Duodenal mucosa (tissue), 2 donors: ENCODE results near the gene CSRNP2.

Source experiments
- H3K27ac ChIP-seq: one replicate; pipeline ENCODE4 v1.7.0; 2013; ENCODE audit warnings: low read depth, low read length
- H3K27me3 ChIP-seq, 2 donors: one replicate each; pipeline ENCODE4 v1.7.0; 2013; ENCODE audit warnings: low read length in 2 of 2, control low read depth in 1 of 2; ENCODE audit not compliant: insufficient read depth in 2 of 2, control insufficient read depth in 1 of 2
- H3K36me3 ChIP-seq, 2 donors: one replicate each; pipeline ENCODE4 v1.7.0; 2013; ENCODE audit warnings: low read length in 2 of 2, control low read depth in 1 of 2; ENCODE audit not compliant: insufficient read depth in 2 of 2, control insufficient read depth in 1 of 2
- H3K4me1 ChIP-seq, 2 donors: one replicate each; pipeline ENCODE4 v1.7.0; 2013; ENCODE audit warnings: low read length in 2 of 2, control low read depth in 1 of 2; ENCODE audit not compliant: insufficient read depth in 2 of 2, control insufficient read depth in 1 of 2
- H3K4me3 ChIP-seq, 2 donors: one replicate each; pipeline ENCODE4 v1.7.0; 2013; ENCODE audit warnings: low read length in 2 of 2, low read depth in 1 of 2
- H3K9ac ChIP-seq, 2 donors: one replicate each; pipeline ENCODE4 v1.7.0; 2013; ENCODE audit warnings: low read length in 2 of 2, low read depth in 1 of 2
- H3K9me3 ChIP-seq, 2 donors: one replicate each; pipeline ENCODE4 v1.7.0; 2013; ENCODE audit warnings: low read length in 2 of 2, control low read depth in 1 of 2; ENCODE audit not compliant: control insufficient read depth in 1 of 2

CSRNP2 gene

DNA sequence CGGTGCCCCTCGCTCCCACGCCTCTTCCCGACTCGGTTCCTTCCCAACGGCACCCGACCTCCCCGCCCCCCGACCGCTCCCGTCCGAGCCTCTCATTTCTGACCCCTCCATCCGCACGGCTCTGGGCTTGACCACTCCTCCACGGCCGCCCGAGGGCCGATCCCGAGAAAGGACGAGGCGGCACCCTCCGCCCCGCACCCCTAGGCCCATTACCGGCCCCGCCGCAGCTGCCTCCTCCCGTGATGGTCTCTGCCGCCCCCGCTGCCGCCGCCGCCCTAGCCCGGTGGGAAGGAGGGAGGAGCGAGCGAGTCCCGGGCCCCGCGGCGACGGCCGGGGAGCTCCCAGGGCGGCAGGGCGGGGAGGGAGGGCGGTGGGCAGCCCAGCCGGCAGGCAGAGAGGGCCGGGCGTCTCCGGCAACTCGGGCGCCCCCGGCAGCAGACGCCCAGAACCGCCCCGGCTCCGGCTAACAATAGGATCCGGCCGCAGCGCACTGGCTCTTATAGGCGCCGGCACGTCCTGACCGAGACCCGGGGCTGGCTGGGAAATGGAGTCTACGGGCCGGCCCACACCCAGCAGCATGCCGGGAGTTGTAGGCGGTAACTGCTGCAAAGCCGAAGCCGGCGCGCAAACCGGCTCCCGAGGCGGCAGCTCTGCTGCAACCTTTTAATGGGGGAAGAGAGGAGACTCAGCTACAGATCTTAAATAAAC lies at the start of gene CSRNP2:
Gene CSRNP2 (minus strand): TSS at position 471 of the 708 bp plus-strand sequence. CDS start 7,035 bp downstream, outside the sequence.
- H3K4me1 ChIP-seq = peaks cover 9 to 15% of the 10 kb centered on the region in 2 donors
- H3K27ac ChIP-seq = peak within 1 kb of the TSS; percentile 66
- peak within 1 kb of the TSS; percentile 74 to 81 for H3K9ac ChIP-seq
- peak within 1 kb of the TSS; percentile 92 to 95 for H3K4me3 ChIP-seq
- no peaks in the 10 kb centered on the region for H3K36me3 ChIP-seq
- no peaks in the 10 kb centered on the region for H3K9me3 ChIP-seq
- no peaks in the 10 kb centered on the region for H3K27me3 ChIP-seq

GRCh38 chr12:51132693-51133092 lies 49.3 kb upstream of the CSRNP2 start:
- no peak overlapping the region for H3K9ac ChIP-seq
- H3K36me3 ChIP-seq = peaks cover 0 to 4% of the 10 kb centered on the region in 2 donors
- no peaks in the 10 kb centered on the region for H3K4me1 ChIP-seq
- H3K27me3 ChIP-seq = no peaks in the 10 kb centered on the region
- H3K4me3 ChIP-seq = no peak overlapping the region
- H3K27ac ChIP-seq = no peak overlapping the region
- no peaks in the 10 kb centered on the region for H3K9me3 ChIP-seq

- Histone ChIP-seq H3K4me1 (no peaks in the 10 kb centered on the region), H3K27ac (no peak overlapping the region), H3K4me3 (no peak overlapping the region), H3K9me3 (no peaks in the 10 kb centered on the region), H3K27me3 (no peaks in the 10 kb centered on the region), H3K9ac (no peak overlapping the region), H3K36me3 (peaks cover 0 to 4% of the 10 kb centered on the region in 2 donors)
Observed at GRCh38 chr12:51131745-51132521, 48.5 kb upstream of the CSRNP2 start.

DNA sequence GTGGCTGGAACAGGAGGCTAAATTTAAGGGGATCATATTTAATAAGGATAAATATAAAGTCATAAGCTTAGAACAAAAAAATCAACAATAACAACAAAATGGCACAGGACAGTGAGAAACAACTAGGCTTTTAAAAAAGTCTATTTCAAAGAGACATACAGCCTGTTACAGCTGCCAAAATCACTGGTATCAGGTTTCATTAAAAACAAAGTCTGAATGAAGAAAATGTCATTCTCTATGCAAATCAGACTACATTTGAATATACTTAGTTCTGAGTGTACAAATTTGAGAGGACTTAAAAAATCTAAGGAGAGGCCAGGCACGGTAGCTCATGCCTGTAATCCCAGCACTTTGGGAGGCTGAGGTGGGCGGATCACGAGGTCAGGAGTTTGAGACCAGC lies 45.5 kb upstream of the CSRNP2 start:
- H3K27ac ChIP-seq = no peak overlapping the region
- peaks cover 0 to 9% of the 10 kb centered on the region in 2 donors for H3K36me3 ChIP-seq
- no peak overlapping the region for H3K9ac ChIP-seq
- no peaks in the 10 kb centered on the region for H3K4me1 ChIP-seq
- H3K4me3 ChIP-seq = no peak overlapping the region
- no peaks in the 10 kb centered on the region for H3K27me3 ChIP-seq
- H3K9me3 ChIP-seq = no peaks in the 10 kb centered on the region

DNA sequence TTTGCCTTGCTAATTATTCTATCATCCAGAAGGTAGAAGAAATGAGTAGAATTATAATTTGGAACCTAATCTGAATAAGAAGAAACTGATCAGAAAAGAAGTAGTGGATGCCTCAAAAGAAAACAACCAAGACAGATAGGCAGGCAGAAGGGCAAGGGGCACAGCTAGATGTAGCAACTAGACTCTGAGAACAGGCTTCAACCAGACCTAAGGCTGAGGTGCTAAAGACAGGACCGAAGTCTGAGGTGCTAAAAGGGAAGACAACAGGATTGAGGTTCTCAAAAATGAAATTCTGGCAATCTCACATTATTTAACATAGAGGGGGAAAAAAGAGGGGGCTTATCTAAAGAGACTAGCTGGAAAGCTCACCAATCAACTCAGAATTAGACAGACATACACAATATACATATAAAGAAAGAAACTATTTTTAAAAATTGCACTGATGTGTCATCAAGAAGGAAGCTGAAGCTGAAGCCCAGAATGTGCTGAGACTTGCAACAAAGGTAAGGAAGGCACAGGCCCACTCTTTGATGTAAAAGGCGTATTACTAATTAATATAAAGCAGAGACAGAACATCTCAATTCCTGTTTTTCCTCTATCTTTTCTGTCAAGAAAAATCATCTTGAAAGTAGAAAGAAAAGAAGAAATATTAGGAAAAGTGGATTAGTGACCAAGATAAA lies 43.8 kb upstream of the CSRNP2 start:
- no peak overlapping the region for H3K4me3 ChIP-seq
- H3K27ac ChIP-seq = no peak overlapping the region
- H3K27me3 ChIP-seq = no peaks in the 10 kb centered on the region
- H3K9me3 ChIP-seq = no peaks in the 10 kb centered on the region
- no peak overlapping the region for H3K9ac ChIP-seq
- no peaks in the 10 kb centered on the region for H3K4me1 ChIP-seq
- peaks cover 0 to 9% of the 10 kb centered on the region in 2 donors for H3K36me3 ChIP-seq

DNA sequence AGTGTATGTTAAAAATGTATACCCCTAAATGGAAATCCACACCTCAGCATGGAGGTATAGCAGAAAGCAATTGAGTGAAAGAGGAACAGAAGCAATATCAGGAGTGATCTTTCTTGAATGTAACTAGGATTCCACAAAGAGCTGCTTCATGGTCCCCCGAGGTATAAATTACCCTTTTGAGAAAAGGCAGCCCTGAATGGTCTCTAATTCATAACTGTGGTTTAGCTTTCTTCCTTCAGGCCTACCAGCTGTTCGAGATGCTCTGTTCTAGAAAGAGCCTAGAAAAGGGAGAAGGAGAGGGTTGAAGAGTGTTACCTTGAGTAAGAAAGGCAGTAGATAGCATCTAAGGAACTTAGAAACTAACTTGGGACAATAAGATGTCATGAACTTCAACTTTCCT lies 42.9 kb upstream of the CSRNP2 start:
- H3K27ac ChIP-seq = no peak overlapping the region

DNA sequence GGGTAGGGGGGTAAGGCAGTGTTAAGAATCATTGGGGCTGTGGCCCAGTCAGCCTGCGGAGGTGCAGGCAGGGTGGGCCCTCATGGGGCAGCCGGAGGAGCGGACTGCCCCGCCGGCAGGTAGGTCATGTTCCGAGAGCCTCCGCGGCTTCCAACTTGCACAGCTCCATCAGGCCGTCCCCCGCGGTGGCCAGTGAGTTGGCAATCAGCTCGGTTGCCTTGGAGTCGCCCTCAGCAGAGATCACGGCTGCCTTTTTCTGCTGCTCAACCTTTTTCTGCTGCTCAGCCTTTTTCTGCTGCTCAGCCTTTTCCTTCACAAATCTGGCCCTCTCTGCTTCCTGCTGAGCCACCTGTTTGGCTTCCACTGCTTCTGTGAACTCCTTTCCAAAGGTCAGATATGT lies 41.1 kb upstream of the CSRNP2 start:
- no peaks in the 10 kb centered on the region for H3K9me3 ChIP-seq
- peaks cover 0 to 9% of the 10 kb centered on the region in 2 donors for H3K36me3 ChIP-seq
- H3K4me3 ChIP-seq = no peak overlapping the region
- H3K4me1 ChIP-seq = no peaks in the 10 kb centered on the region
- no peak overlapping the region for H3K9ac ChIP-seq
- H3K27ac ChIP-seq = no peak overlapping the region
- no peaks in the 10 kb centered on the region for H3K27me3 ChIP-seq

More for the DNA sequence above, 42.9 kb upstream of the CSRNP2 start:
- no peak overlapping the region for H3K4me3 ChIP-seq
- no peak overlapping the region for H3K9ac ChIP-seq
- H3K36me3 ChIP-seq = peaks cover 0 to 9% of the 10 kb centered on the region in 2 donors
- H3K4me1 ChIP-seq = no peaks in the 10 kb centered on the region
- no peaks in the 10 kb centered on the region for H3K9me3 ChIP-seq
- H3K27me3 ChIP-seq = no peaks in the 10 kb centered on the region

GRCh38 chr12:51122844-51123243 lies 39.4 kb upstream of the CSRNP2 start:
- no peaks in the 10 kb centered on the region for H3K27me3 ChIP-seq
- H3K9ac ChIP-seq = no peak overlapping the region
- H3K36me3 ChIP-seq = peaks cover 3 to 9% of the 10 kb centered on the region in 2 donors
- H3K4me1 ChIP-seq = no peaks in the 10 kb centered on the region
- no peaks in the 10 kb centered on the region for H3K9me3 ChIP-seq
- H3K27ac ChIP-seq = no peak overlapping the region
- no peak overlapping the region for H3K4me3 ChIP-seq

DNA sequence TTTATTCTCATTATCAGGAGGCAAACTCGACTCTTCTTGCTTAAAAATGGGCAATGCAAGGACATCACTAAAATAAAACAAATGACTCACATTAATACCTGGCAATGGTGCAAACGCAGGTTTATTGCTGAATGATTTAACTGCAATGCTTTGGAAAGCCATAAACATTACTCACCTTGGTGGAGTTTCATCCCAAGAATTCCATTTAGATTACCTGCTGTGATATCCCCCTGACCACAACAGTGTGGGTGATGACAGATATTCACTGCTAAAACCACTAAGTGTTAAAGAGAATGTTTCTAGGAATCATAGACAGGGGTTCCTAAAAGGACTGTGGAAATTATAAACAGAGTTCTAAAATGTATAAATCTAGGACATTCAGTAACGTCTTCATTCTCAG lies 35.3 kb upstream of the CSRNP2 start:
- H3K9me3 ChIP-seq = no peaks in the 10 kb centered on the region
- H3K4me1 ChIP-seq = no peaks in the 10 kb centered on the region
- H3K36me3 ChIP-seq = peaks cover 8 to 18% of the 10 kb centered on the region in 2 donors
- no peak overlapping the region for H3K4me3 ChIP-seq
- no peaks in the 10 kb centered on the region for H3K27me3 ChIP-seq
- no peak overlapping the region for H3K27ac ChIP-seq
- H3K9ac ChIP-seq = no peak overlapping the region

DNA sequence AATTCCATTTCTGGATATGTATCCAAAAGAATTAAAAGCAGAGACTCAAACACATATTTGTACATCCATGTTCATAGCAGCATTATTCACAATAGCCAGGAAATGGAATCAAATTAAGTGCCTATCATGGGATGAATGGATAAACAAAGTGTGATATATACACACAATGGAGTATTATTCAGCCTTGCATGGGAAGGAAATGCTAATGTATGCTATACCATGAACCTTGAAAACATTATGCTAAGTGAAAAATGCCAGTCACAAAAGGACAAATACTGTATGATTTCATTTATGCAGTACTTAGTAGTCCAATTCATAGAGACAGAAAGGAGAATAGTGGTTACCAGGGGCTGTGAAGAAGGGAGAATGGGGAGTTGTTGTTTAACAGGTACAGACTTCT lies 32.1 kb upstream of the CSRNP2 start:
- Histone ChIP-seq H3K27me3 (no peaks in the 10 kb centered on the region), H3K36me3 (peaks cover 13 to 41% of the 10 kb centered on the region in 2 donors), H3K9ac (no peak overlapping the region), H3K4me1 (no peaks in the 10 kb centered on the region), H3K27ac (no peak overlapping the region), H3K4me3 (no peak overlapping the region), H3K9me3 (no peaks in the 10 kb centered on the region)
